ENCODE measurements around the gene MIAT.

Gene MIAT

GRCh38 chr22:26635117-26635516 is 22.3 kb upstream of the MIAT start:
- DNase-seq: no peak
- Histone ChIP-seq H3K9me2 (replicated peaks; ENCODE audit: insufficient read depth, low read length) (no peaks in the 10 kb centered on the region), H3K36me3 (replicated peaks; ENCODE audit: insufficient read depth, low read length) (no peaks in the 10 kb centered on the region), H3K4me3 (ENCODE audit: low read length) (no peak overlapping the region), H3K9ac (ENCODE audit: low read length) (no peak overlapping the region), H4K20me1 (ENCODE audit: insufficient read depth, low read length) (no peaks in the 10 kb centered on the region), H2AFZ (ENCODE audit: low read length) (no peak overlapping the region), H3K4me2 (ENCODE audit: low read depth, low read length) (no peak overlapping the region), H3F3A (ENCODE audit: insufficient read depth, low read length) (no peaks in the 10 kb centered on the region), H3K79me2 (ENCODE audit: low read length) (no peaks in the 10 kb centered on the region), H3K27ac (ENCODE audit: low read length) (no peak overlapping the region), H3K9me3 (replicated peaks; ENCODE audit: insufficient read depth, low read length) (no peaks in the 10 kb centered on the region), H3K4me1 (ENCODE audit: low read length) (0 out of 2 replicates have a peak, but pooled peaks cover 6% of the 10 kb centered on the region), H3K27me3 (replicated peaks; ENCODE audit: insufficient read depth, low read length) (no peaks in the 10 kb centered on the region)
- TF ChIP-seq, protein P1, sequence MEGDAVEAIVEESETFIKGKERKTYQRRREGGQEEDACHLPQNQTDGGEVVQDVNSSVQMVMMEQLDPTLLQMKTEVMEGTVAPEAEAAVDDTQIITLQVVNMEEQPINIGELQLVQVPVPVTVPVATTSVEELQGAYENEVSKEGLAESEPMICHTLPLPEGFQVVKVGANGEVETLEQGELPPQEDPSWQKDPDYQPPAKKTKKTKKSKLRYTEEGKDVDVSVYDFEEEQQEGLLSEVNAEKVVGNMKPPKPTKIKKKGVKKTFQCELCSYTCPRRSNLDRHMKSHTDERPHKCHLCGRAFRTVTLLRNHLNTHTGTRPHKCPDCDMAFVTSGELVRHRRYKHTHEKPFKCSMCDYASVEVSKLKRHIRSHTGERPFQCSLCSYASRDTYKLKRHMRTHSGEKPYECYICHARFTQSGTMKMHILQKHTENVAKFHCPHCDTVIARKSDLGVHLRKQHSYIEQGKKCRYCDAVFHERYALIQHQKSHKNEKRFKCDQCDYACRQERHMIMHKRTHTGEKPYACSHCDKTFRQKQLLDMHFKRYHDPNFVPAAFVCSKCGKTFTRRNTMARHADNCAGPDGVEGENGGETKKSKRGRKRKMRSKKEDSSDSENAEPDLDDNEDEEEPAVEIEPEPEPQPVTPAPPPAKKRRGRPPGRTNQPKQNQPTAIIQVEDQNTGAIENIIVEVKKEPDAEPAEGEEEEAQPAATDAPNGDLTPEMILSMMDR (IDR thresholded peaks at IDR 0.05; ENCODE audit: low read length): no peak
- TF ChIP-seq EZH2 (optimal IDR thresholded peaks at IDR 0.05; ENCODE audit: low read depth, low read length): no peak
- TF ChIP-seq EZH2phosphoT487 (IDR thresholded peaks at IDR 0.05; ENCODE audit: low read length): no peak

- no peak for TF ChIP-seq EZH2phosphoT487 (IDR thresholded peaks at IDR 0.05; ENCODE audit: low read length)
- TF ChIP-seq, protein P1 (IDR thresholded peaks at IDR 0.05; ENCODE audit: low read length): no peak
- TF ChIP-seq EZH2 (optimal IDR thresholded peaks at IDR 0.05; ENCODE audit: low read depth, low read length): no peak
- Histone ChIP-seq H3K27ac (ENCODE audit: low read length) (no peak overlapping the region), H3K9me3 (replicated peaks; ENCODE audit: insufficient read depth, low read length) (no peaks in the 10 kb centered on the region), H3F3A (ENCODE audit: insufficient read depth, low read length) (no peaks in the 10 kb centered on the region), H3K4me3 (ENCODE audit: low read length) (no peak overlapping the region), H3K79me2 (ENCODE audit: low read length) (no peaks in the 10 kb centered on the region), H4K20me1 (ENCODE audit: insufficient read depth, low read length) (no peaks in the 10 kb centered on the region), H3K9ac (ENCODE audit: low read length) (no peak overlapping the region), H3K36me3 (replicated peaks; ENCODE audit: insufficient read depth, low read length) (no peaks in the 10 kb centered on the region), H3K4me1 (ENCODE audit: low read length) (0 out of 2 replicates have a peak, but pooled peaks cover 2% of the 10 kb centered on the region), H3K9me2 (replicated peaks; ENCODE audit: insufficient read depth, low read length) (no peaks in the 10 kb centered on the region), H3K27me3 (replicated peaks; ENCODE audit: insufficient read depth, low read length) (no peaks in the 10 kb centered on the region), H2AFZ (ENCODE audit: low read length) (no peak overlapping the region), H3K4me2 (ENCODE audit: low read depth, low read length) (no peak overlapping the region)
- no peak for DNase-seq
These were observed 21.1 kb upstream of the MIAT start for GRCh38 chr22:26636296-26636695.

GRCh38 chr22:26642465-26643417 is 14.6 kb upstream of the MIAT start:
- Histone ChIP-seq H2AFZ (ENCODE audit: low read length) (peak overlapping the region; percentile 55), H3K4me2 (ENCODE audit: low read depth, low read length) (peak overlapping the region; percentile 62), H3K79me2 (ENCODE audit: low read length) (0 out of 2 replicates have a peak, but pooled peaks cover 4% of the 10 kb centered on the region), H3K27me3 (replicated peaks; ENCODE audit: insufficient read depth, low read length) (no peaks in the 10 kb centered on the region), H3K9ac (ENCODE audit: low read length) (peak overlapping the region; percentile 56), H4K20me1 (ENCODE audit: insufficient read depth, low read length) (no peaks in the 10 kb centered on the region), H3K9me3 (replicated peaks; ENCODE audit: insufficient read depth, low read length) (no peaks in the 10 kb centered on the region), H3K27ac (ENCODE audit: low read length) (peak overlapping the region; percentile 73), H3K9me2 (replicated peaks; ENCODE audit: insufficient read depth, low read length) (no peaks in the 10 kb centered on the region), H3K4me1 (ENCODE audit: low read length) (peaks cover 58% of the 10 kb centered on the region), H3K4me3 (ENCODE audit: low read length) (peak overlapping the region; percentile 18; the same call in 1 of the 2 replicates), H3K36me3 (replicated peaks; ENCODE audit: insufficient read depth, low read length) (no peaks in the 10 kb centered on the region), H3F3A (ENCODE audit: insufficient read depth, low read length) (peaks cover 24% of the 10 kb centered on the region)
- DNase-seq: peak; percentile 68
- TF ChIP-seq, protein P1 (IDR thresholded peaks at IDR 0.05; ENCODE audit: low read length): peak; percentile 45
- TF ChIP-seq EZH2 (optimal IDR thresholded peaks at IDR 0.05; ENCODE audit: low read depth, low read length): no peak
- TF ChIP-seq EZH2phosphoT487 (IDR thresholded peaks at IDR 0.05; ENCODE audit: low read length): no peak
